ENCODE data around the gene NUDCD3. TPM values are rescaled to one million over a fixed set of nuclear protein-coding genes. Genes with fewer than 3 reads are reported as not detected.

The NUDCD3 gene
- total and polyA plus RNA-seq, 2 of the 8 experiments (the other 6 are each of a cell fraction or from before 2014, with no cell fraction given), result 35.2 to 93.7 TPM

DNA sequence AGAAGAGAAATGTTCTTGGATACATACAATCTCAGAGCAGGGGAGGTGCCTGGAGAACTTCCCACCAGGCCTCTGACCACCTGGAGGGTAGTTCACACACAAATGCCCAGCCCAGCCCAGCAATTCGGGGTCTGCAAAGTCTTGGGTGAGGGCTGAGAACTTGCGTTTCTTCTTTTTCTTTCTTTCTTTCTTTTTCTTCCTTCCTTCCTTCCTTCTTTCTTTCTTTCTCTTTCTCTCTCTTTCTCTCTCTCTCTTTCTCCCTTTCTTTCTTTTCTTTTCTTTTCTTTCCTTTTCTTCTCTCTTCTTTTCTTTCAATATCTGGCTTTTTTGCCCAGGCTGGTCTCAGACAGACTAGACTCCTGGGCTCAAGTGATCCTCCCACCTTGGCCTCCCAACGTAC is 28.3 kb upstream of the NUDCD3 start (continued):
- TF ChIP-seq JUND (IDR thresholded peaks at IDR 0.05; ENCODE audit: low read length), result no peak
- no peak for TF ChIP-seq BRCA1 (IDR thresholded peaks at IDR 0.05; ENCODE audit: low read depth, low read length)

Measured in H1 (cell line).